ENCODE measurements around the gene HERPUD1. TPM values are rescaled to one million over a fixed set of nuclear protein-coding genes. Genes with fewer than 3 reads are reported as not detected.

The HERPUD1 gene
- total and polyA plus RNA-seq, 9 of the 15 experiments (the other 6 are each of a cell fraction or from before 2014, with no cell fraction given), result 14.2 to 60.7 (median 37.4) TPM

GRCh38 chr16:56931892-56932720 is at the start of gene HERPUD1 (continued):
- TF ChIP-seq, protein P1, sequence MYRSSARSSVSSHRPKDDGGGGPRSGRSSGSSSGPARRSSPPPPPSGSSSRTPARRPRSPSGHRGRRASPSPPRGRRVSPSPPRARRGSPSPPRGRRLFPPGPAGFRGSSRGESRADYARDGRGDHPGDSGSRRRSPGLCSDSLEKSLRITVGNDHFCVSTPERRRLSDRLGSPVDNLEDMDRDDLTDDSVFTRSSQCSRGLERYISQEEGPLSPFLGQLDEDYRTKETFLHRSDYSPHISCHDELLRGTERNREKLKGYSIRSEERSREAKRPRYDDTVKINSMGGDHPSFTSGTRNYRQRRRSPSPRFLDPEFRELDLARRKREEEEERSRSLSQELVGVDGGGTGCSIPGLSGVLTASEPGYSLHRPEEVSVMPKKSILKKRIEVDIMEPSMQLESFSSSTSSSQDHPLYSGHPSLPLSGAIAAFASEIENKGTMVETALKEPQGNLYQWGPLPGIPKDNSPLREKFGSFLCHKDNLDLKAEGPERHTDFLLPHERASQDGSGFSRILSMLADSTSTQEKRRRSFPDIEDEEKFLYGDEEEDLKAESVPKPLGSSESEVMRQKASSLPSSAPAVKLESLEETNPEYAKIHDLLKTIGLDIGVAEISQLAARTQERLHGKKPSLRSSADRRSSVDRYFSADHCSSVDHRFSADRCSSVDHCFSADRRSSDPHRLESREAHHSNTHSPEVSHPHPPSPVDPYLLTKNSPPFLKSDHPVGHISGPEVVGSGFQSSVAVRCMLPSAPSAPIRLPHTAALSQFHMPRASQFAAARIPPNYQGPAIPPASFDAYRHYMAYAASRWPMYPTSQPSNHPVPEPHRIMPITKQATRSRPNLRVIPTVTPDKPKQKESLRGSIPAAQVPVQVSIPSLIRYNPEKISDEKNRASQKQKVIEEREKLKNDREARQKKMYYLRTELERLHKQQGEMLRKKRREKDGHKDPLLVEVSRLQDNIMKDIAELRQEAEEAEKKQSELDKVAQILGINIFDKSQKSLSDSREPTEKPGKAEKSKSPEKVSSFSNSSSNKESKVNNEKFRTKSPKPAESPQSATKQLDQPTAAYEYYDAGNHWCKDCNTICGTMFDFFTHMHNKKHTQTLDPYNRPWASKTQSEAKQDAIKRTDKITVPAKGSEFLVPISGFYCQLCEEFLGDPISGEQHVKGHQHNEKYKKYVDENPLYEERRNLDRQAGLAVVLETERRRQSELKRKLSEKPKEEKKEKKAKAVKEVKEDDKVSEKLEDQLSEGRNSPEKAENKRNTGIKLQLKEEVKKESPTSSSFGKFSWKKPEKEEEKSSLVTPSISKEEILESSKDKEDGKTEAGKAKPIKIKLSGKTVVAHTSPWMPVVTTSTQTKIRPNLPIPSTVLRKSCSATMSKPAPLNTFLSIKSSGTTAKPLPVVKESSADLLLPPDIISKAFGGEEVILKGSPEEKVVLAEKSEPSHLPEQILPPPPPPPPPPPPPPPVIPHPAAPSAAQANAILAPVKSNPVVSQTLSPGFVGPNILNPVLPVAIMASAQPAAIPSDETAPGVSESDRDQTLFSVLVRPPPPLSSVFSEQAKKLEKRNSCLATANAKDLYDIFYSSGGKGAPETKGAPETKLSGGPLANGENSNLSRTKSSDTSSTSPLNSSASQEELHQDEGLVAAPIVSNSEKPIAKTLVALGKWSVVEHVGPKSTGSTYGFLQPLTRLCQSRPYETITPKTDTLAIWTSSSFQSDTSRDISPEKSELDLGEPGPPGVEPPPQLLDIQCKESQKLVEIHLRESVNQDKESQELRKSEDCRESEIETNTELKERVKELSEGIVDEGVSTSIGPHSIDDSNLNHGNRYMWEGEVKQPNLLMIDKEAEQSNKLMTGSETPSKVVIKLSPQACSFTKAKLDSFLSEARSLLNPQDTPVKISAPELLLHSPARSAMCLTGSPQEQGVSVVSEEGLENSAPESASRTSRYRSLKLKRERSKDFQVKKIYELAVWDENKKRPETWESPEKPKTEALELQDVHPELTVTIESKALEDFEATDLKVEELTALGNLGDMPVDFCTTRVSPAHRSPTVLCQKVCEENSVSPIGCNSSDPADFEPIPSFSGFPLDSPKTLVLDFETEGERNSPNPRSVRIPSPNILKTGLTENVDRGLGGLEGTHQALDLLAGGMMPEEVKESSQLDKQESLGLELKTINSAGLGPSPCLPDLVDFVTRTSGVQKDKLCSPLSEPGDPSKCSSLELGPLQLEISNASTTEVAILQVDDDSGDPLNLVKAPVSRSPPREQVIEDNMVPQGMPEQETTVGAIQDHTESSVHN (IDR thresholded peaks at IDR 0.05; ENCODE audit: borderline replicate concordance in 1 of 2, low read depth in 1 of 2), result no peak
- TF ChIP-seq, protein P2, sequence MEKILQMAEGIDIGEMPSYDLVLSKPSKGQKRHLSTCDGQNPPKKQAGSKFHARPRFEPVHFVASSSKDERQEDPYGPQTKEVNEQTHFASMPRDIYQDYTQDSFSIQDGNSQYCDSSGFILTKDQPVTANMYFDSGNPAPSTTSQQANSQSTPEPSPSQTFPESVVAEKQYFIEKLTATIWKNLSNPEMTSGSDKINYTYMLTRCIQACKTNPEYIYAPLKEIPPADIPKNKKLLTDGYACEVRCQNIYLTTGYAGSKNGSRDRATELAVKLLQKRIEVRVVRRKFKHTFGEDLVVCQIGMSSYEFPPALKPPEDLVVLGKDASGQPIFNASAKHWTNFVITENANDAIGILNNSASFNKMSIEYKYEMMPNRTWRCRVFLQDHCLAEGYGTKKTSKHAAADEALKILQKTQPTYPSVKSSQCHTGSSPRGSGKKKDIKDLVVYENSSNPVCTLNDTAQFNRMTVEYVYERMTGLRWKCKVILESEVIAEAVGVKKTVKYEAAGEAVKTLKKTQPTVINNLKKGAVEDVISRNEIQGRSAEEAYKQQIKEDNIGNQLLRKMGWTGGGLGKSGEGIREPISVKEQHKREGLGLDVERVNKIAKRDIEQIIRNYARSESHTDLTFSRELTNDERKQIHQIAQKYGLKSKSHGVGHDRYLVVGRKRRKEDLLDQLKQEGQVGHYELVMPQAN (IDR thresholded peaks at IDR 0.05; ENCODE audit: borderline replicate concordance), result 0 out of 2 replicates have a peak, but pooled peaks have one; percentile 3
- TF ChIP-seq HMGXB4 (CRISPR knock-in tag; IDR thresholded peaks at IDR 0.05), result peak; percentile 84; the same call in 1 of the 2 replicates
- TF ChIP-seq HNRNPK (IDR thresholded peaks at IDR 0.05; ENCODE audit: low read depth, low read length, poor library complexity, severe bottlenecking), result peak; percentile 23
- TF ChIP-seq SRF (CRISPR knock-in tag; IDR thresholded peaks at IDR 0.05), result peak in 1 of 2 experiments; percentile 80; a peak in 2 of 4 replicates
- TF ChIP-seq ZNF143 (CRISPR knock-in tag; IDR thresholded peaks at IDR 0.05), result 0 out of 2 replicates have a peak, but pooled peaks have one; percentile 50
- TF ChIP-seq, protein P3, sequence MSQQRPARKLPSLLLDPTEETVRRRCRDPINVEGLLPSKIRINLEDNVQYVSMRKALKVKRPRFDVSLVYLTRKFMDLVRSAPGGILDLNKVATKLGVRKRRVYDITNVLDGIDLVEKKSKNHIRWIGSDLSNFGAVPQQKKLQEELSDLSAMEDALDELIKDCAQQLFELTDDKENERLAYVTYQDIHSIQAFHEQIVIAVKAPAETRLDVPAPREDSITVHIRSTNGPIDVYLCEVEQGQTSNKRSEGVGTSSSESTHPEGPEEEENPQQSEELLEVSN (IDR thresholded peaks at IDR 0.05; ENCODE audit: borderline replicate concordance in 1 of 2, extremely low read depth in 1 of 2, insufficient read depth in 1 of 2, insufficient read length in 1 of 2, low read depth in 1 of 2, low read length in 1 of 2, poor library complexity in 1 of 2, severe bottlenecking in 1 of 2), result peak; percentile 64 to 85
- TF ChIP-seq GABPB1 (CRISPR knock-in tag; IDR thresholded peaks at IDR 0.05), result peak; percentile 76
- TF ChIP-seq MEF2D (tag; conservative IDR thresholded peaks at IDR 0.05; ENCODE audit: low read depth), result no peak
